PC-9 (cell line): ENCODE data around the gene PBX3.

Experiments
- CTCF ChIP-seq: fragments of 200-600 bp; sonication (generic); conservative IDR thresholded peaks from 2 replicates; pipeline ENCODE4 v1.6.1; 2017; ENCODE audit warnings: mixed run types, antibody characterized with exemption, mild to moderate bottlenecking, moderate library complexity
- EZH2 ChIP-seq: fragments of 200-600 bp; sonication (generic); IDR thresholded peaks from 2 replicates; pipeline ENCODE4 v1.8.0; 2017; ENCODE audit warnings: antibody characterized with exemption, low read depth

GRCh38 chr9:125885405-125886034, 138.3 kb downstream of the PBX3 start:
- TF ChIP-seq CTCF (no peak), EZH2 (no peak)
